HG03280 (cell line): ENCODE results near the gene POTEF.
"Not testable (repeated sequence)": the region's sequence is repeated elsewhere in the genome, so short reads cannot be mapped to it uniquely, and the experiment has no call there.

Source experiments
- ATAC-seq: cut with Tn5 transposase; IDR thresholded peaks from one replicate; pipeline ENCODE4 v1.9.1; 2021; ENCODE audit warnings: mild to moderate bottlenecking, moderate library complexity; ENCODE audit not compliant: unreplicated experiment

The POTEF gene

GRCh38 chr2:130129120-130129829 is at the start of gene POTEF:
Gene POTEF, minus strand, starts transcription at chr2:130129222. Its CDS starts 8,707 bp downstream, at chr2:130120515.
- ATAC-seq = not testable (repeated sequence)

- ATAC-seq = not testable (repeated sequence)
Measured at GRCh38 chr2:130174866-130175265, 45.8 kb upstream of the POTEF start.

- no peak for ATAC-seq
Measured at GRCh38 chr2:130169896-130170295, 40.9 kb upstream of the POTEF start.

- not testable (repeated sequence) for ATAC-seq
Measured at GRCh38 chr2:130169163-130169562, 40.1 kb upstream of the POTEF start.

GRCh38 chr2:130166611-130167010 is 37.6 kb upstream of the POTEF start:
- not testable (repeated sequence) for ATAC-seq

- ATAC-seq = no peak
Measured at GRCh38 chr2:130165293-130166016, 36.4 kb upstream of the POTEF start.

- no peak for ATAC-seq
Measured at GRCh38 chr2:130162968-130163367, 33.9 kb upstream of the POTEF start.

- not testable (repeated sequence) for ATAC-seq
Measured at GRCh38 chr2:130162486-130162885, 33.5 kb upstream of the POTEF start.

GRCh38 chr2:130160838-130161705 is 32.0 kb upstream of the POTEF start:
- ATAC-seq = not testable (repeated sequence)

- ATAC-seq = no peak
Measured at GRCh38 chr2:130160131-130160530, 31.1 kb upstream of the POTEF start.

GRCh38 chr2:130159376-130159775 is 30.4 kb upstream of the POTEF start:
- not testable (repeated sequence) for ATAC-seq

GRCh38 chr2:130158631-130159030 is 29.6 kb upstream of the POTEF start:
- ATAC-seq = no peak

- ATAC-seq = peak; percentile 81
Measured at GRCh38 chr2:130157825-130158514, 28.9 kb upstream of the POTEF start.

- ATAC-seq = not testable (repeated sequence)
Measured at GRCh38 chr2:130157354-130157753, 28.3 kb upstream of the POTEF start.

- ATAC-seq = no peak
Measured at GRCh38 chr2:130156624-130157004, 27.6 kb upstream of the POTEF start.

GRCh38 chr2:130155956-130156623 is 27.1 kb upstream of the POTEF start:
- not testable (repeated sequence) for ATAC-seq

GRCh38 chr2:130154773-130155765 is 26.0 kb upstream of the POTEF start:
- ATAC-seq = no peak

- not testable (repeated sequence) for ATAC-seq
Measured at GRCh38 chr2:130154423-130154770, 25.4 kb upstream of the POTEF start.
